HG02571 (cell line): Measurements from ENCODE around the gene CXorf65.

Experiments used
- ATAC-seq: cut with Tn5 transposase; IDR thresholded peaks from one replicate; pipeline ENCODE4 v1.9.1; 2021; ENCODE audit warnings: mild to moderate bottlenecking, moderate library complexity; ENCODE audit not compliant: unreplicated experiment

CXorf65 gene

GRCh38 chrX:71068044-71068918, 38.3 kb downstream of the CXorf65 start, which contains the start of gene SNX12:
Gene SNX12 (minus strand): TSS chrX:71068334. CDS start chrX:71068306, 28 bp downstream.
- peak; percentile 91 for ATAC-seq

GRCh38 chrX:71067712-71068043, 38.9 kb downstream of the CXorf65 start:
- peak; percentile 1 for ATAC-seq

DNA sequence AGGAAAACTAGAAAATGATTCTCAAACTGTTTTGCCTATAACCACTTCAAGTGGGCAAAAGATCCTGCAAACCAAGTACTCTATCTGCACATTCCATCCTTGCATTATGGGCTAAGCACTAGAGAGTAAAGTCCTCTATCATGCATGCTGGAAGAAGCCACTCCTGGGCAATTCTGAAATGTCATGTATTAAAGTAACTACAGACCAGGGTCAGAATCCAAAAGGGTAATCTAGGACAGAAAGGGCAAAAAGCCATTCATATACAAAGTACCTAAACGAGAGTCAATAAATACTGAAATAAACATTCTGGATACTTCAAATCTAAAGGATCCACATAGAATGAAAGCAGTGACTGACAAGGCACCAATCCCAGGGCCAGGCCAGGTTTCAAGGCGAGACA, 39.5 kb downstream of the CXorf65 start:
- ATAC-seq: no peak

- no peak for ATAC-seq
Observed at GRCh38 chrX:71060127-71060526, 46.4 kb downstream of the CXorf65 start.

DNA sequence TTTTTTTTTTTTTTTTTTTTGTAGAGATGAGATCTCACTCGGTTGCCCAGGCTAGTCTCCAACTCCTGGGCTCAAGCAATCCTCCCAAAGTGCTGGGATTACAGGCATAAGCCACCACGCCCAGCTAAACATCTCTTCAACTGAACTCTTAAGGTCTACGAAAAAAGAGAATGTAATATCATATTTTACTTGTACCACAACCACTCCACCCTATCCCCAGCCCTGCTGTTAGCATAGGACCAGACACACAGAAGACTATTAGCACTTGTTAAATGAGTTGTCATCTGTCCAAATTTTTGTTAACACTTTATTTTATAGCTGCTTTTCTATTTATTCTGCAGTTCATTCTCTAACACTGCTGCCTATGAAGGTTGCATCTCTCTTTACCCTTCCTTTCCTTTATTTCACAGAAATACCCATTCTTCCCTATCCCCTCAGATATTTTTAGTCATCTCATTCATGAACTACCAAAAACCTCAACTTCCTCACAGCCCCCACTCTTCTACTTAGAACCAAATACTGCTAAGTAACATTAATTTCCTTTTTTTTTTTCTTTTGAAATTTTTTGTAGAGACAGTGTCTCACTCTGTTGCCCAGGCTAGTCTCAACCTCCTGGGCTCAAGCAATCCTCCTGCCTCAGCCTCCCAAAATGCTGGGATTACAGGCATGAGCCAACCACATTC, 48.6 kb downstream of the CXorf65 start:
- ATAC-seq: no peak

DNA sequence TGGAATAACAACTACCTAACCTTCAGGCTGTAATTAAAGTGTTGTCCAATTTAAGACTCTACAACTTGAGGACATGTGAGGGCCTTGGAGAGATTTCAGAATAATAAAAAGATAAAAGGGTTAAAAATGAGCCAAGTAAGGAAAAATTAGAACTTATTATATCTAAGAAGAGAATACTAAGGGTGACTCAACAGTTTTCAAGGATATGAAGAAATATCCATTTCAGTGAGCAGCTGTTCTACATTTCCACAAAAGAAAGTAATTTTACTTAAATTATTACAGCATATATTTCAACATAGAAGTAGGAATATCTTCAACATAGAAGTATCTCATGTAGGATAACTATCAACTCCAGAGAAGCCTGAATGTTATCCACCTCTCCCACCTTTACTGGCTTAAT, 49.7 kb downstream of the CXorf65 start:
- no peak for ATAC-seq
